Embryonic facial prominence (tissue), 1 donor: ENCODE results near the gene CPTP.
"Not testable (repeated sequence)": the region's sequence is repeated elsewhere in the genome, so short reads cannot be mapped to it uniquely, and the experiment has no call there.

Experiments
- DNase-seq: peaks from one replicate; pipeline ENCODE4 v3.0.0-alpha.2; 2016; ENCODE audit errors: extremely low spot score

CPTP gene

GRCh38 chr1:1306661-1307260 is 17.8 kb upstream of the CPTP start:
- DNase-seq: no peak

GRCh38 chr1:1307261-1307922 is 17.2 kb upstream of the CPTP start:
- DNase-seq: no peak

GRCh38 chr1:1307923-1308755 is 16.5 kb upstream of the CPTP start, which contains the start of the genes ACAP3 and PUSL1:
Gene ACAP3 (minus strand): TSS chr1:1307930. CDS start chr1:1307815, 115 bp downstream.
Gene PUSL1 (plus strand): TSS chr1:1308597. CDS start chr1:1308644, 47 bp downstream.
- peak; percentile 70 for DNase-seq

GRCh38 chr1:1308756-1309250 is 15.8 kb upstream of the CPTP start:
- DNase-seq: no peak

- no peak for DNase-seq
Observed at GRCh38 chr1:1309251-1310108, 15.1 kb upstream of the CPTP start.

- no peak for DNase-seq
Observed at GRCh38 chr1:1310109-1310385, 14.6 kb upstream of the CPTP start.

- DNase-seq: no peak
Observed at GRCh38 chr1:1310476-1311053, 14.0 kb upstream of the CPTP start.

- no peak for DNase-seq
Observed at GRCh38 chr1:1311107-1312104, 13.2 kb upstream of the CPTP start.

- no peak for DNase-seq
Observed at GRCh38 chr1:1312450-1313314, 11.9 kb upstream of the CPTP start.

GRCh38 chr1:1313500-1314236 is 10.9 kb upstream of the CPTP start:
- no peak for DNase-seq

- DNase-seq: no peak
Observed at GRCh38 chr1:1314237-1314586, 10.4 kb upstream of the CPTP start.

GRCh38 chr1:1314678-1315335 is 9.8 kb upstream of the CPTP start:
- no peak for DNase-seq

GRCh38 chr1:1315435-1315954 is 9.1 kb upstream of the CPTP start:
- no peak for DNase-seq

- DNase-seq: not testable (repeated sequence)
Observed at GRCh38 chr1:1316199-1316598, 8.4 kb upstream of the CPTP start.

GRCh38 chr1:1317420-1317819 is 7.2 kb upstream of the CPTP start:
- DNase-seq: no peak

- no peak for DNase-seq
Observed at GRCh38 chr1:1318131-1318652, 6.4 kb upstream of the CPTP start.
